ENCODE data around the gene ADAM17. TPM values are rescaled to one million over a fixed set of nuclear protein-coding genes. Genes with fewer than 3 reads are reported as not detected.

ADAM17 gene
- total RNA-seq, 1 experiment from 2014 or later = 39.8 TPM

DNA sequence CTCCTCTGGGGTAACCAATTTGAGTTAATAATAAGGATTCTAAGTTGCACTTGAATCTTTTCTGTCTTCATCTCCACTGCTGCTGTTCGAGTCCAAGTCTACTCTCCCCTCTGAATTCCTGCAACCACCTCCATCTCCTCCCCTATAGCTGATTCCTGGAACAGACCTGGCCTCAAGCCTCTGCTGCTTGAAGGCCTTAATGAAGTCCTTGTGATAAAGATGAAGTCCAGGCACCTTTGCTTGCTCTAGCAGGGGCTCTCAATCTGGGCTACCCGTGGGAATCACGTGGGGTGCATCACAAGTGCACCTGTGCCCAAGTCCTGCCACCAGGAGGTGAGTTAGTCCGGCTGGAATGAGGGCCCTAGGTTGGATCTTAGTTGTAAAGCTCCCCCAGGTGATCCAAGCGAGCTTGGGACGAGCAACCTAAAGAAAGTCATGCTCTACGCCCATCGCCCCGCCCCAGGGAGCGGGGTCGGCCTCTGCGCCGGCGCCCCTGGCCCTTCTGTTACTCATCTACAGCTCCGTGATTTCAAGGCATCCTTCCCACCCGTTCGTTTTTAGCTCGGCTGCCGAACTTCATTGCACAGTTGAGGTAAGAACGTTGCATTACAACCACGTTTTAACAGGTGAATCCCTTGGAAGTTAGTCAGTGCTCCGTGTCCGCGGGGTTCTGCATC, 82.2 kb downstream of the ADAM17 start:
- Histone ChIP-seq H3K9me2 (replicated peaks; ENCODE audit: insufficient read depth, low read length) (no peaks in the 10 kb centered on the region), H4K20me1 (ENCODE audit: insufficient read depth, low read depth, low read length) (no peaks in the 10 kb centered on the region), H3K4me1 (ENCODE audit: low read length) (peaks cover 19% of the 10 kb centered on the region), H3K9ac (ENCODE audit: low read length) (peak overlapping the region; percentile 76), H3K4me3 (ENCODE audit: low read length) (peak overlapping the region; percentile 76), H3K4me2 (ENCODE audit: low read depth, low read length, poor library complexity, severe bottlenecking) (peak overlapping the region; percentile 82), H3K36me3 (ENCODE audit: insufficient read depth, low read length) (peaks cover 13% of the 10 kb centered on the region; the same call in 1 of the 2 replicates), H3K79me2 (ENCODE audit: low read length) (peaks cover 22% of the 10 kb centered on the region), H2AFZ (ENCODE audit: low read length) (0 out of 2 replicates have a peak overlapping the region, but pooled peaks have one; percentile 14), H3K27me3 (ENCODE audit: low read length) (no peaks in the 10 kb centered on the region), H3K9me3 (ENCODE audit: low read length) (no peaks in the 10 kb centered on the region), H3K27ac (ENCODE audit: low read length) (peak overlapping the region; percentile 46; the same call in 1 of the 2 replicates)
- DNase-seq = peak; percentile 68

GRCh38 chr2:9472511-9472910, 83.1 kb downstream of the ADAM17 start:
- no peaks in the 10 kb centered on the region for H4K20me1 ChIP-seq (ENCODE audit: insufficient read depth, low read depth, low read length)
- no peak for DNase-seq
- no peak overlapping the region for H3K4me2 ChIP-seq (ENCODE audit: low read depth, low read length, poor library complexity, severe bottlenecking)
- no peak overlapping the region for H3K4me3 ChIP-seq (ENCODE audit: low read length)
- peaks cover 15% of the 10 kb centered on the region; the same call in 1 of the 2 replicates for H3K36me3 ChIP-seq (ENCODE audit: insufficient read depth, low read length)
- H3K79me2 ChIP-seq (ENCODE audit: low read length) = peaks cover 21% of the 10 kb centered on the region
- peaks cover 19% of the 10 kb centered on the region for H3K4me1 ChIP-seq (ENCODE audit: low read length)
- no peak overlapping the region for H2AFZ ChIP-seq (ENCODE audit: low read length)
- H3K27me3 ChIP-seq (ENCODE audit: low read length) = no peaks in the 10 kb centered on the region
- no peaks in the 10 kb centered on the region for H3K9me2 ChIP-seq (replicated peaks; ENCODE audit: insufficient read depth, low read length)
- no peak overlapping the region for H3K27ac ChIP-seq (ENCODE audit: low read length)
- H3K9ac ChIP-seq (ENCODE audit: low read length) = no peak overlapping the region
- no peaks in the 10 kb centered on the region for H3K9me3 ChIP-seq (ENCODE audit: low read length)

DNA sequence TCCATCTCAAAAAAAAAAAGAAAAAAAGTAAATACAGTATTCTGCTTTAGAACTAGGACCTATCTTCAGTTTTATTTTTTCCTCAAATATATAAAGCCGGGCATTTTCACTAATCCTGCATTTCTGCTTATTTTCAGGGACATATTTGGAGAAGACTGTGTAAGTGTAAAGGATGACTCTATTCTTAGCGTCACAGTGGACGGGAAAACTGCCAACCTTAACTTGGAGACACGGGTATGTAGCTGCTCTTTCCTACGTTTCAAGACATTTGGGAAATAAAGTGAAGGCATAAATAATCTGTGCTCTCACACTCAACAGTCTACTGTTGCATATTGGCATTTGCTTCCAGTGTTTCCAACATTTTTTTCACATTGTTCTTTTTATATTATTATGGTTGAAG, 84.4 kb downstream of the ADAM17 start:
- H3K9ac ChIP-seq (ENCODE audit: low read length) = no peak overlapping the region
- no peak overlapping the region for H2AFZ ChIP-seq (ENCODE audit: low read length)
- H3K4me3 ChIP-seq (ENCODE audit: low read length) = no peak overlapping the region
- H3K9me3 ChIP-seq (ENCODE audit: low read length) = no peaks in the 10 kb centered on the region
- DNase-seq = no peak
- no peak overlapping the region for H3K4me2 ChIP-seq (ENCODE audit: low read depth, low read length, poor library complexity, severe bottlenecking)
- H3K79me2 ChIP-seq (ENCODE audit: low read length) = peaks cover 13% of the 10 kb centered on the region
- H3K36me3 ChIP-seq (ENCODE audit: insufficient read depth, low read length) = peaks cover 17% of the 10 kb centered on the region; the same call in 1 of the 2 replicates
- H3K4me1 ChIP-seq (ENCODE audit: low read length) = peaks cover 19% of the 10 kb centered on the region
- H4K20me1 ChIP-seq (ENCODE audit: insufficient read depth, low read depth, low read length) = no peaks in the 10 kb centered on the region
- H3K27ac ChIP-seq (ENCODE audit: low read length) = no peak overlapping the region
- H3K27me3 ChIP-seq (ENCODE audit: low read length) = no peaks in the 10 kb centered on the region
- H3K9me2 ChIP-seq (replicated peaks; ENCODE audit: insufficient read depth, low read length) = no peaks in the 10 kb centered on the region

- Histone ChIP-seq H2AFZ (ENCODE audit: low read length) (no peak overlapping the region), H3K4me2 (ENCODE audit: low read depth, low read length, poor library complexity, severe bottlenecking) (no peak overlapping the region), H3K27ac (ENCODE audit: low read length) (no peak overlapping the region), H3K36me3 (ENCODE audit: insufficient read depth, low read length) (peaks cover 23% of the 10 kb centered on the region; the same call in 1 of the 2 replicates), H4K20me1 (ENCODE audit: insufficient read depth, low read depth, low read length) (no peaks in the 10 kb centered on the region), H3K27me3 (ENCODE audit: low read length) (no peaks in the 10 kb centered on the region), H3K79me2 (ENCODE audit: low read length) (no peaks in the 10 kb centered on the region), H3K4me3 (ENCODE audit: low read length) (no peak overlapping the region), H3K9ac (ENCODE audit: low read length) (no peak overlapping the region), H3K4me1 (ENCODE audit: low read length) (no peaks in the 10 kb centered on the region), H3K9me3 (ENCODE audit: low read length) (no peaks in the 10 kb centered on the region), H3K9me2 (replicated peaks; ENCODE audit: insufficient read depth, low read length) (no peaks in the 10 kb centered on the region)
- DNase-seq = no peak
These were observed 87.9 kb downstream of the ADAM17 start for GRCh38 chr2:9467687-9468086.

DNA sequence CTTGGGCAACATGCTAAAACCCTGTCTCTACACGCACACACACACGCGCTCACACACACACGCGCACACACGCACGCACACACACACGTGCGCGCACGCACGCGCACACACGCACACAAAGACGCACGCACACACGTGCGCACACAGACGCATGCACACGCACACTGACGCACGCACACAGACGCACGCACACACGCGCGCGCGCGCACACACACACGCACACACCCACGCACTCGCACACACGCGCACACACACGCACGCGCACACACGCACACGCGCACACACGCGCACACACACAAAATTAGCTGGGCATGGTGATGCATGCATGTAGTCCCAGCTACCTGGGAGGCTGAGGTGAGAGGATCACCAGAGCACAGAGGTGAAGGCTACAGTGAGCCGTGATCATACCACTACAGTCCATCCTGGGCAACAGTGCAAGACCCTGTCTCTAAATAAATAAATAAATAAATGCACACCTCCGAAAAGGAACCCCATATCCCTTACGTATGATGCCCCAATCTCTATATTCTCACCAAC, 89.4 kb downstream of the ADAM17 start:
- Histone ChIP-seq H3K4me2 (ENCODE audit: low read depth, low read length, poor library complexity, severe bottlenecking) (no peak overlapping the region), H3K9ac (ENCODE audit: low read length) (no peak overlapping the region), H2AFZ (ENCODE audit: low read length) (no peak overlapping the region), H3K9me3 (ENCODE audit: low read length) (no peaks in the 10 kb centered on the region), H3K27ac (ENCODE audit: low read length) (no peak overlapping the region), H3K36me3 (ENCODE audit: insufficient read depth, low read length) (peaks cover 19% of the 10 kb centered on the region; the same call in 1 of the 2 replicates), H3K4me3 (ENCODE audit: low read length) (no peak overlapping the region), H3K4me1 (ENCODE audit: low read length) (no peaks in the 10 kb centered on the region), H3K27me3 (ENCODE audit: low read length) (no peaks in the 10 kb centered on the region), H3K9me2 (replicated peaks; ENCODE audit: insufficient read depth, low read length) (no peaks in the 10 kb centered on the region), H3K79me2 (ENCODE audit: low read length) (no peaks in the 10 kb centered on the region), H4K20me1 (ENCODE audit: insufficient read depth, low read depth, low read length) (no peaks in the 10 kb centered on the region)
- no peak for DNase-seq

DNA sequence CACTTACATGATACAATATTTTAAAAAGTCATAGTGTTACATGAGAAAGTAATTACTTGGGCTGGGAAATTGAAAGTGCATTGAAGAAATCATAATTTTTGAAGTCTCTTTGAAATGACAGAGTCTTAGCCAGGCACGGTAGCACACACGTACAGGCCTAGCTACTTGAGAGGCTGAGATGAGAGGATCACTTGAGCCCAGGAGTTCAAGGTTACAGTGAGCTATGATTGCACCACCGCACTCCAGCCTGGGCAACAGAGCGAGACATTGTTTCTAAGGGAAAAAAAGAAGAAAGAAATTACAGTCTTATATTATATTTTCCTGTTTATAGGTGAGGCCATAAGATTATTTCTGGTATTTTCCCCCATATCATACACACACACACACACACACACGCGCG, 90.5 kb downstream of the ADAM17 start:
- H3K4me2 ChIP-seq (ENCODE audit: low read depth, low read length, poor library complexity, severe bottlenecking) = no peak overlapping the region
- H2AFZ ChIP-seq (ENCODE audit: low read length) = no peak overlapping the region
- H3K4me1 ChIP-seq (ENCODE audit: low read length) = no peaks in the 10 kb centered on the region
- H3K4me3 ChIP-seq (ENCODE audit: low read length) = no peak overlapping the region
- no peak overlapping the region for H3K9ac ChIP-seq (ENCODE audit: low read length)
- H3K79me2 ChIP-seq (ENCODE audit: low read length) = no peaks in the 10 kb centered on the region
- peaks cover 20% of the 10 kb centered on the region for H3K36me3 ChIP-seq (ENCODE audit: insufficient read depth, low read length)
- H3K27me3 ChIP-seq (ENCODE audit: low read length) = no peaks in the 10 kb centered on the region
- no peaks in the 10 kb centered on the region for H3K9me3 ChIP-seq (ENCODE audit: low read length)
- DNase-seq = no peak
- H4K20me1 ChIP-seq (ENCODE audit: insufficient read depth, low read depth, low read length) = no peaks in the 10 kb centered on the region
- no peaks in the 10 kb centered on the region for H3K9me2 ChIP-seq (replicated peaks; ENCODE audit: insufficient read depth, low read length)
- no peak overlapping the region for H3K27ac ChIP-seq (ENCODE audit: low read length)

GRCh38 chr2:9463698-9464034, 92.0 kb downstream of the ADAM17 start:
- Histone ChIP-seq H3K4me2 (ENCODE audit: low read depth, low read length, poor library complexity, severe bottlenecking) (no peak overlapping the region), H3K79me2 (ENCODE audit: low read length) (no peaks in the 10 kb centered on the region), H3K4me1 (ENCODE audit: low read length) (no peaks in the 10 kb centered on the region), H2AFZ (ENCODE audit: low read length) (no peak overlapping the region), H3K27ac (ENCODE audit: low read length) (no peak overlapping the region), H3K9me2 (replicated peaks; ENCODE audit: insufficient read depth, low read length) (no peaks in the 10 kb centered on the region), H3K9me3 (ENCODE audit: low read length) (no peaks in the 10 kb centered on the region), H3K36me3 (ENCODE audit: insufficient read depth, low read length) (peaks cover 24% of the 10 kb centered on the region), H3K4me3 (ENCODE audit: low read length) (no peak overlapping the region), H4K20me1 (ENCODE audit: insufficient read depth, low read depth, low read length) (no peaks in the 10 kb centered on the region), H3K27me3 (ENCODE audit: low read length) (no peaks in the 10 kb centered on the region), H3K9ac (ENCODE audit: low read length) (no peak overlapping the region)
- DNase-seq = no peak

- no peak overlapping the region for H3K9ac ChIP-seq (ENCODE audit: low read length)
- DNase-seq = no peak
- H3K4me1 ChIP-seq (ENCODE audit: low read length) = no peaks in the 10 kb centered on the region
- H3K27me3 ChIP-seq (ENCODE audit: low read length) = no peaks in the 10 kb centered on the region
- H3K9me3 ChIP-seq (ENCODE audit: low read length) = no peaks in the 10 kb centered on the region
- peaks cover 24% of the 10 kb centered on the region for H3K36me3 ChIP-seq (ENCODE audit: insufficient read depth, low read length)
- no peak overlapping the region for H2AFZ ChIP-seq (ENCODE audit: low read length)
- H3K79me2 ChIP-seq (ENCODE audit: low read length) = no peaks in the 10 kb centered on the region
- no peaks in the 10 kb centered on the region for H4K20me1 ChIP-seq (ENCODE audit: insufficient read depth, low read depth, low read length)
- H3K4me2 ChIP-seq (ENCODE audit: low read depth, low read length, poor library complexity, severe bottlenecking) = no peak overlapping the region
- no peaks in the 10 kb centered on the region for H3K9me2 ChIP-seq (replicated peaks; ENCODE audit: insufficient read depth, low read length)
- no peak overlapping the region for H3K27ac ChIP-seq (ENCODE audit: low read length)
- no peak overlapping the region for H3K4me3 ChIP-seq (ENCODE audit: low read length)
These were observed 92.5 kb downstream of the ADAM17 start for GRCh38 chr2:9462886-9463697.
